HuH-7 (cell line): Measurements from ENCODE around the gene TRMU.
"Not testable (repeated sequence)": the region's sequence is repeated elsewhere in the genome, so short reads cannot be mapped to it uniquely, and the experiment has no call there.

ENCODE experiments used
- DNase-seq: peaks from one replicate; pipeline ENCODE4 v3.0.0; 2011; ENCODE audit warnings: low spot score

The TRMU gene

DNA sequence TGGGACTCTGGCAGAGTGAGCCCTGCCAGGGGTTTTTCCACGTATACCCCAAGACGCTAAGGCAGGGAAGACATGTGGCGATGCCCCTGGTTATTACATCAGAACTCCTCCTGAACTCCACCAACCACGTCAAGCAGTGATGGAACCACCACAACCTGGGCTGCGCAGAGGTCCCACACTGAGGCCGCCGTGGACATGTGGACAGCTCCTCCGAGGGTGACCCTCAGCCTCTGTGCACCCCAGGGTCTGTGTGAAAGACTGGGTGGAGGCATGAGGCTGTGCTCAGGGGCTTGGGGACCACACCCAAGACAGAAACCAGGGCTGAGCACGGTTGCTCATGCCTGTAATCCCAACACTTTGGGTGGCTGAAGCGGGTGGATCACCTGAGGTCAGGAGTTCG, 52.2 kb downstream of the TRMU start:
- no peak for DNase-seq

GRCh38 chr22:46388647-46389046, 53.1 kb downstream of the TRMU start:
- DNase-seq = no peak

- DNase-seq = no peak
These were observed 53.6 kb downstream of the TRMU start for GRCh38 chr22:46389081-46389480.

GRCh38 chr22:46390105-46390651, 54.7 kb downstream of the TRMU start:
- DNase-seq = no peak

GRCh38 chr22:46390652-46391301, 55.3 kb downstream of the TRMU start:
- DNase-seq = no peak

DNA sequence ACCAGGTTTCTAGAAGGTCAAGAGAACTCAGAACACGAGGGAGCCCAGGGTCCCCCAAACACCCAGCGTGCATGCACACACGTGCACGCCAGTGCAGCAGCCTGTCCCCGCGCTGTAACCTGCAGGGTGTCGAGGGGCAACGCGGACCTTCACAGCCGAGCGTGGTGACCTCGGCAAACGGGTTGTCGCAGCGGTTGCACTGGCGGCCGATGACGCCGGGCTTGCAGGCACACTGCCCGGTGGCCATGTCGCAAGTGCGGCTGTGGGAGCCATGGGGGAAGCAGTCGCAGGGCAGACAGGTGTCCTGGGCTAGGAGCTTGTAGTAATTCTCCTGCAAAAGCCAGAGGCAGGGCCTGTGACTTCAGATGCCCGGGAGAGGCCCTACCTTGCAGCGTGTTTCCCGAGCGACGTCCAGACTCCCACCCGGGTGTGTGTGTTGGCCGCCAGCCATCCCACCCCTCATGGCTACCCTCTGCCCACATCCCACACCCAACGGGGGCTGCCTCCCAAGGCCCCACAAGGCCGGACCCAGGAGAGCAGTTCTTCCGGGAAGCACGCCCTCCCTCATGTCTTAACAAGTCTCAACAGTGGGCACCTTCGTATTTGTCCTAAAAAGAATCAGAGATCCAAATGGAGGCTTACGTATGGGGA, 56.1 kb downstream of the TRMU start:
- no peak for DNase-seq

- no peak for DNase-seq
These were observed 56.8 kb downstream of the TRMU start for GRCh38 chr22:46392137-46392844.

DNA sequence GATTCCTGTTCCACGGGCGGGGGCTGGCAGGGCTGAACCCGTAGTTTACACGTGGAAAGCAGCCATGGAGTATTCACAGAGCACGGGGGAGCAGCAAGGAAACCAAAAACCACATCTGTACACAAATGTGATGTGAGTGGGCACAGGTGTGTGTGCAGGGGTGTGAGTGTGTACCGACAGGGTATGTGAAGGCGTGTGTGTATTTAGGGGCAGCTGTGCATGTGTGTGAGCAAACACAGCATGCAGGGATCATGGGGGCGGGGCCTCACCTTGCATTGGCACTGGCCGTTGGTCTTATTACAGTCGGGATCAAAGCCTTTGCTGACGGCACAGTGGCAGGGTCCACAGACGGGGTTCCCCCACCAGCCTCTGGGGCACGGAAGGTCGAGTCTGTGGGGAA, 58.4 kb downstream of the TRMU start:
- no peak for DNase-seq

GRCh38 chr22:46394622-46395021, 59.1 kb downstream of the TRMU start:
- DNase-seq = no peak

- no peak for DNase-seq
These were observed 59.6 kb downstream of the TRMU start for GRCh38 chr22:46395145-46395544.

- DNase-seq = not testable (repeated sequence)
These were observed 61.5 kb downstream of the TRMU start for GRCh38 chr22:46397049-46397448.

GRCh38 chr22:46397514-46397913, 62.0 kb downstream of the TRMU start:
- DNase-seq = no peak

DNA sequence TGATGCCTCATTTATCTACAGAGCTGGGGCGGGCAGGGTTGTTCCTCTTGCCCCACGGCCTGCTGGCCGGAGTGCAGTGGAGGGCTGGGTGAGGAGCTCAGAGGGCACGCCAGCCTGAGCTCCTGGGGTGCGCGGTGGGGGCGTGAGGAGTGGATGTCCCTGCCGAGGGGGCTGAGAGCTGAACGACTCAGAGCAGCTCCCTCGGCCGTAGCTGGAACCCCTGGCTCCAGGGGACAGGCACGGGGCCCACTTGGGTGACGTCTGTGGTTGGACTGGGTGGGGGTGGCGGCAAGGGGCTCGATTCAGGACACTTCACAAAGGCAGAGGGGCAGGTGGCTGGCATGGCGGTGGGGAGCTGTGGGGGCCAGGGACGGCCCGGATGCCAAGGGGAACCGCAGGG, 62.4 kb downstream of the TRMU start:
- no peak for DNase-seq

- DNase-seq = no peak
These were observed 63.9 kb downstream of the TRMU start for GRCh38 chr22:46399251-46400024.

GRCh38 chr22:46401370-46401769, 65.9 kb downstream of the TRMU start:
- no peak for DNase-seq

DNA sequence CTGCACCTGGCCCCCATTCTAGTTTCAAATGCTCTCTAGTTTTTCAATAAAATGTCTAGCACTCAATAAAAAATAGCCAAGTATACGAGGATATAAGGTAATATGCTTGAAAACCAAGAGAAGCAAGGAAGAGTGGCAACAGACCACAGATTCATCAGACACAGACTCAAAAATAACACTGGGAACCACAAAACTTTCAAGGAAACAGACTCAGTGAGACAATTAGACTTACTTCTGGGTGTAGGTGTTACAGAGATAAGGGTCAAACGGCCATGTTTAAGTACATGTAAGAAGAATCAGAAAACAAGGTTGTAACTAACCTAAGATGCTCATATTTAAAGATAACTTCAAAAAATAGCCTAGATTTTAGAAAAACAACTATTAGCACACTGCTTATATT, 67.0 kb downstream of the TRMU start:
- DNase-seq = no peak

DNA sequence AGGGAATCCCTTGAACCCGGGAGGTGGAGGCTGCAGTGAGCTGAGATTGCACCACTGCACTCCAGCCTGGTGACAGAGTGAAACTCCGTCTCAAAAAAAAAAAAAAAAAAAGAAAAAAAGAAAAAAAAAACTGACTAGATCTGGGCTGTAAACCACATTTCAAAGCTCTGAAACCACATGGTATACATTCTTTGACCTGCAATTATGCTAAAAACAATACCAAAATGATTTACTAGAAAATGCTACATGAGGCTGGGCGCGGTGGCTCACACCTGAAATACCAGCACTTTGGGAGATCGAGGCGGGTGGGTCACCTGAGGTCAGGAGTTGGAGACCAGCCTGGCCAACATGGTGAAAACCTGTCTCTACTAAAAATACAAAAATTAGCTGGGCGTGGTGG, 68.4 kb downstream of the TRMU start:
- DNase-seq = not testable (repeated sequence)

GRCh38 chr22:46405901-46406300, 70.4 kb downstream of the TRMU start:
- DNase-seq = no peak

GRCh38 chr22:46406349-46406748, 70.8 kb downstream of the TRMU start:
- DNase-seq = no peak

DNA sequence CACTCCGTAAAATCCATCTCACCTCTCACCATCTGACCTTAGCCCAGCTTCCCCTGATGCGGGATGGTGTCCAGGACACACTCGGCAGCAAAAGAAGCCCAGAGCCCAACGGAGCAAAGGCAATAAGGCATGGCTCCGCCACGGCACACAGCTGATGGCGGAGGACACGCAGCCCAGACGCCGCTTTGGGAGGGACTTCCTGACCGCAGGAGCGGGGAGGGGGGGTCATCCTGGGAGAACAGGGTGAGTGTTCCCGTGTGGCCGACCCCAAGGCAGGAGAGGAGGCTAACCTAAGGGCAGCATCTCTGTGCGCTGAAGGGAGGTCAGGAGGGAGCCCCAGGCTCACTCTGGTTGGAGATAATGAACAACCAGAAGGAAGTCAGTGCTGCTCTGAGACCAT, 71.3 kb downstream of the TRMU start:
- DNase-seq = no peak
